ENCODE data around the gene DDR2.
"Not testable (repeated sequence)": the region's sequence is repeated elsewhere in the genome, so short reads cannot be mapped to it uniquely, and the experiment has no call there.

GRCh38 chr1:162727493-162727892, 95.2 kb downstream of the DDR2 start:
- TF ChIP-seq EZH2phosphoT487 (IDR thresholded peaks at IDR 0.05; ENCODE audit: insufficient read depth, low read depth); EZH2 (IDR thresholded peaks at IDR 0.05; ENCODE audit: insufficient read depth, poor library complexity, severe bottlenecking): not testable (repeated sequence)
